Natural killer cell (primary cell): Measurements from ENCODE around the gene LMAN1L. TPM values are rescaled to one million over a fixed set of nuclear protein-coding genes. Genes with fewer than 3 reads are reported as not detected.
"Not testable (repeated sequence)": the region's sequence is repeated elsewhere in the genome, so short reads cannot be mapped to it uniquely, and the experiment has no call there.

ENCODE experiments used
- ATAC-seq, 3 donors: fragments of 150-1000 bp in 2 of 3; fragments of 200-7000 bp in 1 of 3; cut with Tn5 transposase; 1 replicate in 1 of 3; 2 replicates in 2 of 3; pipeline ENCODE4 v1.10.0; 2021; ENCODE audit warnings: mild to moderate bottlenecking in 2 of 3, moderate library complexity in 2 of 3
- DNase-seq, 2 donors: peaks; one replicate each; pipeline versions ENCODE4 v3.0.0 to v3.0.0-alpha.2; 2013 to 2021; ENCODE audit warnings: mixed read lengths in 1 of 2
- H3K27ac ChIP-seq: one replicate; pipeline ENCODE4 v1.5.1; 2013; ENCODE audit warnings: mild to moderate bottlenecking, low read length
- H3K27me3 ChIP-seq: one replicate; pipeline ENCODE4 v1.6.1; 2013; ENCODE audit warnings: low read length; ENCODE audit not compliant: control insufficient read depth, insufficient read depth
- H3K36me3 ChIP-seq: one replicate; pipeline ENCODE4 v1.6.1; 2013; ENCODE audit warnings: low read length; ENCODE audit not compliant: control insufficient read depth, insufficient read depth
- H3K4me1 ChIP-seq: one replicate; pipeline ENCODE4 v1.6.1; 2013; ENCODE audit warnings: low read length; ENCODE audit not compliant: control insufficient read depth, insufficient read depth
- H3K4me3 ChIP-seq: one replicate; pipeline ENCODE4 v1.5.1; 2013; ENCODE audit warnings: low read length
- H3K9me3 ChIP-seq: one replicate; pipeline ENCODE4 v1.6.1; 2013; ENCODE audit warnings: low read length; ENCODE audit not compliant: control insufficient read depth, insufficient read depth
- H3K27ac Mint-ChIP-seq, 2 donors: one replicate each; pipeline ENCODE4 v1.8.0; 2022; ENCODE audit warnings: mild to moderate bottlenecking in 2 of 2, mixed read lengths in 2 of 2, moderate library complexity in 1 of 2
- H3K27me3 Mint-ChIP-seq, 2 donors: one replicate each; pipeline ENCODE4 v1.8.0; 2022; ENCODE audit warnings: low read depth in 2 of 2, mixed read lengths in 2 of 2
- H3K36me3 Mint-ChIP-seq: one replicate; pipeline ENCODE4 v1.8.0; 2022; ENCODE audit warnings: mixed read lengths
- H3K4me1 Mint-ChIP-seq, 2 donors: one replicate each; pipeline ENCODE4 v1.8.0; 2022; ENCODE audit warnings: mixed read lengths in 2 of 2
- H3K4me3 Mint-ChIP-seq: one replicate; pipeline ENCODE4 v1.8.0; 2022; ENCODE audit warnings: mild to moderate bottlenecking, moderate library complexity, mixed read lengths
- H3K9me3 Mint-ChIP-seq, 2 donors: one replicate each; pipeline ENCODE4 v1.8.0; 2022; ENCODE audit warnings: mixed read lengths in 2 of 2
- CTCF ChIP-seq: fragments of 200-600 bp; IDR thresholded peaks from one replicate; pipeline ENCODE4 v1.8.0; 2022; ENCODE audit warnings: antibody characterized with exemption
- WGBS: methylation state at CpG from one replicate; pipeline ENCODE4 v1.1.7; 2013; ENCODE audit warnings: missing lambda C conversion rate; ENCODE audit not compliant: insufficient coverage; 5-methylcytosine and 5-hydroxymethylcytosine counted together
- intact Hi-C: fragments of 100-400 bp; cut with micrococcal nuclease; formaldehyde crosslinking; loops from one replicate; pipeline ENCODE4 v1.14.2; 2022
- total RNA-seq, 4 donors: library from RNA; stranded (reverse); fragments of 120-200 nt in 1 of 4; gene quantifications; one replicate each; pipeline versions ENCODE4 v1.2.3 to v1.2.4, GENCODE V29; 2013 to 2022

The LMAN1L gene
- total RNA-seq, 3 donors from 2014 or later (not counting 1 experiment from before 2014, with no cell fraction given) = 0.72 to 1.1 (median 0.94) TPM

- intact Hi-C loops = loop anchor here (1.0 to 10.0 kb wide), 6 partner anchors 8 to 669 kb away; partner anchors contain the start of genes C15orf39, COX5A, SIN3A and ULK3
- ATAC-seq (peak; percentile 5 to 10 (median 5)), DNase-seq (peak; percentile 44 to 67)
- H3K27me3 Mint-ChIP-seq = no peaks in the 10 kb centered on the region
- H3K27ac Mint-ChIP-seq = peak overlapping the region; percentile 95 to 100
- H3K27me3 ChIP-seq = no peaks in the 10 kb centered on the region
- H3K4me1 ChIP-seq = peaks cover 90% of the 10 kb centered on the region
- peaks cover 80 to 90% of the 10 kb centered on the region in 2 donors for H3K4me1 Mint-ChIP-seq
- peak overlapping the region; percentile 97 for H3K4me3 Mint-ChIP-seq
- peak overlapping the region; percentile 94 for H3K27ac ChIP-seq
- 20% methylated on average over 13 of the region's 13 CpGs for WGBS
- peaks cover 6% of the 10 kb centered on the region for H3K36me3 ChIP-seq
- no peaks in the 10 kb centered on the region for H3K36me3 Mint-ChIP-seq
- H3K4me3 ChIP-seq = peak overlapping the region; percentile 92
- H3K9me3 Mint-ChIP-seq = no peaks in the 10 kb centered on the region
- H3K9me3 ChIP-seq = no peaks in the 10 kb centered on the region
- TF ChIP-seq CTCF = peak; percentile 0
Observed at GRCh38 chr15:74785194-74786032, 27.2 kb upstream of the LMAN1L start.

DNA sequence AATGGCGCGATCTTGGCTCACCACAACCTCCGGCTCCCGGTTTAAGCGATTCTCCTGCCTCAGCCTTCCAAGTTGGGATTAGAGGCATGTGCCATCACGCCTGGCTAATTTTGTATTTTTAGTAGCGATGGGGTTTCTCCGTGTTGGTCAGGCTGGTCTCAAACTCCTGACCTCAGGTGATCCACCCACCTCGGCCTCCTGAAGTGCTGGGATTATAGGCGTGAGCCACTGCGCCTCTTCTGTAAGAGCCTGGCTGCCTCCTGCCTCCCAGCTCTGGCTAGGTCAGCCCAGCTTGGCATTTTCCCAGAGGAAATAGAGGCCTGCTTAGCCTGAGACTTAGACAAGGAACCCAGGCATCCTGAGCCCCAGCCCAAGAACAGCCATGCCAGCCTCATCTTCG lies 26.6 kb upstream of the LMAN1L start:
- H3K27me3 Mint-ChIP-seq, H3K36me3 Mint-ChIP-seq, H3K36me3 ChIP-seq, H3K27me3 ChIP-seq, H3K9me3 ChIP-seq, H3K9me3 Mint-ChIP-seq, ATAC-seq, DNase-seq: not testable (repeated sequence)
- intact Hi-C loops = loop anchor here (2.0 to 10.0 kb wide), 5 partner anchors 15 to 669 kb away; partner anchors contain the start of genes C15orf39, COX5A, SIN3A and ULK3
- Mint-ChIP-seq H3K4me1 (peaks cover 80 to 90% of the 10 kb centered on the region in 2 donors), H3K27ac (peak overlapping the region; percentile 95 to 100), H3K4me3 (peak overlapping the region; percentile 97)
- Histone ChIP-seq H3K4me1 (peaks cover 88% of the 10 kb centered on the region), H3K27ac (peak overlapping the region; percentile 94), H3K4me3 (peak overlapping the region; percentile 37)
- WGBS = 25% methylated on average over 12 of the region's 12 CpGs

- no peaks in the 10 kb centered on the region for H3K36me3 Mint-ChIP-seq
- WGBS = 6% methylated on average over 4 of the region's 7 CpGs
- no peaks in the 10 kb centered on the region for H3K27me3 ChIP-seq
- H3K4me3 Mint-ChIP-seq = peak overlapping the region; percentile 97
- H3K27ac Mint-ChIP-seq = peak overlapping the region; percentile 95 to 100
- DNase-seq (no peak), ATAC-seq (no peak)
- intact Hi-C loops = loop anchor here (1.0 to 10.0 kb wide), 6 partner anchors 10 to 668 kb away; partner anchors contain the start of genes C15orf39, COX5A, SIN3A and ULK3
- peak overlapping the region; percentile 94 for H3K27ac ChIP-seq
- peaks cover 6% of the 10 kb centered on the region for H3K36me3 ChIP-seq
- peaks cover 85% of the 10 kb centered on the region for H3K4me1 ChIP-seq
- H3K4me3 ChIP-seq = peak overlapping the region; percentile 37
- H3K9me3 ChIP-seq = no peaks in the 10 kb centered on the region
- H3K27me3 Mint-ChIP-seq = no peaks in the 10 kb centered on the region
- no peak for TF ChIP-seq CTCF
- peaks cover 80 to 90% of the 10 kb centered on the region in 2 donors for H3K4me1 Mint-ChIP-seq
- no peaks in the 10 kb centered on the region for H3K9me3 Mint-ChIP-seq
Observed at GRCh38 chr15:74786551-74787165, 26.0 kb upstream of the LMAN1L start.
